Astrocyte (in vitro differentiated cells and primary cell): ENCODE results near the gene DLGAP1.

Experiments
- EZH2 ChIP-seq: IDR thresholded peaks from 2 replicates; pipeline ENCODE4 v1.6.1; 2012; ENCODE audit warnings: mild to moderate bottlenecking, low read length, inconsistent platforms; ENCODE audit not compliant: insufficient read depth
- TF ChIP-seq, protein P1 (sequence below): IDR thresholded peaks from 2 replicates; pipeline ENCODE4 v1.5.1; 2011; ENCODE audit warnings: low read depth, mild to moderate bottlenecking, inconsistent platforms, low read length, moderate library complexity; ENCODE audit not compliant: insufficient read depth

GRCh38 chr18:3777122-3777521 lies 678.0 kb downstream of the DLGAP1 start:
- TF ChIP-seq, protein P1, sequence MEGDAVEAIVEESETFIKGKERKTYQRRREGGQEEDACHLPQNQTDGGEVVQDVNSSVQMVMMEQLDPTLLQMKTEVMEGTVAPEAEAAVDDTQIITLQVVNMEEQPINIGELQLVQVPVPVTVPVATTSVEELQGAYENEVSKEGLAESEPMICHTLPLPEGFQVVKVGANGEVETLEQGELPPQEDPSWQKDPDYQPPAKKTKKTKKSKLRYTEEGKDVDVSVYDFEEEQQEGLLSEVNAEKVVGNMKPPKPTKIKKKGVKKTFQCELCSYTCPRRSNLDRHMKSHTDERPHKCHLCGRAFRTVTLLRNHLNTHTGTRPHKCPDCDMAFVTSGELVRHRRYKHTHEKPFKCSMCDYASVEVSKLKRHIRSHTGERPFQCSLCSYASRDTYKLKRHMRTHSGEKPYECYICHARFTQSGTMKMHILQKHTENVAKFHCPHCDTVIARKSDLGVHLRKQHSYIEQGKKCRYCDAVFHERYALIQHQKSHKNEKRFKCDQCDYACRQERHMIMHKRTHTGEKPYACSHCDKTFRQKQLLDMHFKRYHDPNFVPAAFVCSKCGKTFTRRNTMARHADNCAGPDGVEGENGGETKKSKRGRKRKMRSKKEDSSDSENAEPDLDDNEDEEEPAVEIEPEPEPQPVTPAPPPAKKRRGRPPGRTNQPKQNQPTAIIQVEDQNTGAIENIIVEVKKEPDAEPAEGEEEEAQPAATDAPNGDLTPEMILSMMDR: no peak
- TF ChIP-seq EZH2: no peak
